Fibroblast of lung (primary cell): Measurements from ENCODE around the gene ZPR1. TPM values are rescaled to one million over a fixed set of nuclear protein-coding genes. Genes with fewer than 3 reads are reported as not detected.
A peak's percentile ranks its signal among the peaks of the same experiment; 100 is the strongest.

Experiments
- DNase-seq, 2 donors: peaks; one replicate each; pipeline versions ENCODE4 v3.0.0 to v3.0.0-alpha.2; 2010; ENCODE audit warnings: low read depth in 2 of 2
- H2AFZ ChIP-seq: 2 replicates; pipeline ENCODE4 v1.5.1; 2012; ENCODE audit warnings: low read length, control low read depth, inconsistent platforms
- H3K27ac ChIP-seq: 2 replicates; pipeline ENCODE4 v1.5.1; 2011; ENCODE audit warnings: low read length, control low read depth; ENCODE audit not compliant: insufficient read depth
- H3K27me3 ChIP-seq: 2 replicates; pipeline ENCODE4 v1.5.1; 2011; ENCODE audit warnings: mild to moderate bottlenecking, low read length; ENCODE audit not compliant: control insufficient read depth, insufficient read depth
- H3K36me3 ChIP-seq: 2 replicates; pipeline ENCODE4 v1.5.1; 2011; ENCODE audit warnings: low read length; ENCODE audit not compliant: control insufficient read depth, insufficient read depth
- H3K4me1 ChIP-seq: 2 replicates; pipeline ENCODE4 v1.5.1; 2011; ENCODE audit warnings: low read length; ENCODE audit not compliant: control insufficient read depth, insufficient read depth; ENCODE audit errors: extremely low read depth
- H3K4me2 ChIP-seq: 2 replicates; pipeline ENCODE4 v1.5.1; 2011; ENCODE audit warnings: low read length, control low read depth; ENCODE audit not compliant: insufficient read depth; ENCODE audit errors: extremely low read depth
- H3K4me3 ChIP-seq, 4 experiments: fragments of 200-600 bp in 1 of 4; sonication (generic) in 1 of 4; replicated peaks in 1 of 4; 2 replicates each; pipeline ENCODE4 v1.5.1; 2011 to 2016; ENCODE audit warnings: low read length in 4 of 4, low read depth in 3 of 4, mild to moderate bottlenecking in 3 of 4, control low read depth in 2 of 4, inconsistent platforms in 1 of 4, mixed read lengths in 1 of 4; ENCODE audit not compliant: insufficient read depth in 1 of 4; ENCODE audit errors: control extremely low read depth in 1 of 4
- H3K79me2 ChIP-seq: 2 replicates; pipeline ENCODE4 v1.5.1; 2012; ENCODE audit warnings: mild to moderate bottlenecking, low read length, inconsistent platforms; ENCODE audit not compliant: control insufficient read depth, insufficient read depth
- H3K9ac ChIP-seq: 2 replicates; pipeline ENCODE4 v1.5.1; 2011; ENCODE audit warnings: mild to moderate bottlenecking, low read length, control low read depth; ENCODE audit not compliant: insufficient read depth
- H3K9me3 ChIP-seq: 2 replicates; pipeline ENCODE4 v1.5.1; 2012; ENCODE audit warnings: low read depth, low read length; ENCODE audit not compliant: control insufficient read depth, insufficient read depth
- H4K20me1 ChIP-seq: 2 replicates; pipeline ENCODE4 v1.5.1; 2011; ENCODE audit warnings: low read length; ENCODE audit not compliant: control insufficient read depth, insufficient read depth; ENCODE audit errors: extremely low read depth
- EZH2 ChIP-seq: IDR thresholded peaks from 2 replicates; pipeline ENCODE4 v1.5.1; 2012; ENCODE audit warnings: low read length, control low read depth, mild to moderate bottlenecking; ENCODE audit errors: missing control alignments
- polyA plus RNA-seq, 2 donors: library from polyadenylated mRNA; depleted of rRNA in 1 of 2; stranded (reverse) in 1 of 2; unstranded in 1 of 2; fragments of >200 nt; gene quantifications; 2 replicates each; pipeline ENCODE4 v1.2.1, GENCODE V29; 2011 to 2012; ENCODE audit warnings: missing spikeins in 1 of 2
- total RNA-seq: library from RNA; depleted of rRNA; stranded (reverse); fragments of >200 nt; gene quantifications from 2 replicates; pipeline ENCODE4 v1.2.1, GENCODE V29; 2014
- TF ChIP-seq, protein P1 (sequence below), 2 donors: IDR thresholded peaks in 1 of 2; conservative IDR thresholded peaks in 1 of 2; 1 replicate in 1 of 2; 2 replicates in 1 of 2; pipeline ENCODE4 v1.5.1; 2011 to 2012; ENCODE audit warnings: low read length in 2 of 2, control low read depth in 1 of 2, inconsistent platforms in 1 of 2, low read depth in 1 of 2, mild to moderate bottlenecking in 1 of 2

The ZPR1 gene
- total and polyA plus RNA-seq, 2 donors (not counting 1 experiment from before 2014, with no cell fraction given): 28.4 to 56.4 TPM

DNA sequence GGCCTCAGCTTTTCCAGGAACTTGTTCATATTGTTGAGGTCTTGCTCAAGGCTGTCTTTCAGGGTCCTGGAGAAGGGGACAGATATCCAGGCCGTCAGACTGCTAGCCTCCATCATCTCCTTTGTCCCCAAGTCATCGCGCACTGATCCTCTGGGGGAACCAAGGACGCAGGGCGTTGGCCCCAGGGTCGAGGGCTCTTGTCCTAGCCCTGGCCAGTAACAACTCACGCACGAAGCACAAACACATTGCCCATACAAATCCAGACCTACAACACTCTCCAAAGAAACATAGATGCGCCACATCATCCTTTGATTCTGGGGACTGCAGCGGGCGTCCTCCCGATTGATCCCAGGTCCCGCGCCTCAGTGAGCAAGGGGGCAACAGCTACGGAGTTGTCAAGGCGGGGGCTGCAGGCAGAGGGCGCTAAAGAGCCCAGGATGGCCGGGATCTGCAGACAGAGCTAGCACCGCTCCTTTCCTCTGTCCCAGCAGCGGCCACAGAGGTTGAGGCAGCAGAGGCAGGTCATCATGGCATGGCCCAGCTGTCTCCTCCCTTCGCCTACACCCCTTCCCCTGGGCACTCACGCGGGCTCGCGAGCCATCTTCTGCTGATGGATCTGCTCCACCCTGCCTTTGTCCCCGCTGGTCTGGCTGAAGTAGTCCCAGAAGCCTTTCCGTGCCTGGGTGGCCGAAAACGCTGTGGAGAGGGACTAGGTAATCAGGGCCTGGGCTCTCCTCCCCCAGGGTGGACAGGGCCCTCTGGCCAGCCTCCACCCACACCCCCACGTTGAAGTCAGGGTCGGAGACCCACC lies 3.4 kb upstream of the ZPR1 start:
- H3K36me3 ChIP-seq: peaks cover 1% of the 10 kb centered on the region
- H3K4me3 ChIP-seq: no peak overlapping the region
- peaks cover 11% of the 10 kb centered on the region for H3K79me2 ChIP-seq
- peaks cover 12% of the 10 kb centered on the region for H3K4me1 ChIP-seq
- peak; percentile 33 to 64 for DNase-seq
- H3K9me3 ChIP-seq: no peaks in the 10 kb centered on the region
- no peaks in the 10 kb centered on the region for H4K20me1 ChIP-seq
- H3K27ac ChIP-seq: no peak overlapping the region
- peak overlapping the region; percentile 80 for H2AFZ ChIP-seq
- TF ChIP-seq EZH2: no peak
- TF ChIP-seq, protein P1, sequence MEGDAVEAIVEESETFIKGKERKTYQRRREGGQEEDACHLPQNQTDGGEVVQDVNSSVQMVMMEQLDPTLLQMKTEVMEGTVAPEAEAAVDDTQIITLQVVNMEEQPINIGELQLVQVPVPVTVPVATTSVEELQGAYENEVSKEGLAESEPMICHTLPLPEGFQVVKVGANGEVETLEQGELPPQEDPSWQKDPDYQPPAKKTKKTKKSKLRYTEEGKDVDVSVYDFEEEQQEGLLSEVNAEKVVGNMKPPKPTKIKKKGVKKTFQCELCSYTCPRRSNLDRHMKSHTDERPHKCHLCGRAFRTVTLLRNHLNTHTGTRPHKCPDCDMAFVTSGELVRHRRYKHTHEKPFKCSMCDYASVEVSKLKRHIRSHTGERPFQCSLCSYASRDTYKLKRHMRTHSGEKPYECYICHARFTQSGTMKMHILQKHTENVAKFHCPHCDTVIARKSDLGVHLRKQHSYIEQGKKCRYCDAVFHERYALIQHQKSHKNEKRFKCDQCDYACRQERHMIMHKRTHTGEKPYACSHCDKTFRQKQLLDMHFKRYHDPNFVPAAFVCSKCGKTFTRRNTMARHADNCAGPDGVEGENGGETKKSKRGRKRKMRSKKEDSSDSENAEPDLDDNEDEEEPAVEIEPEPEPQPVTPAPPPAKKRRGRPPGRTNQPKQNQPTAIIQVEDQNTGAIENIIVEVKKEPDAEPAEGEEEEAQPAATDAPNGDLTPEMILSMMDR (conservative IDR thresholded peaks at IDR 0.05 in 1 of 2, IDR thresholded peaks at IDR 0.05 in 1 of 2; ENCODE audit: low read depth in 1 of 2, low read length in 2 of 2): peak; percentile 78 to 90
- H3K4me2 ChIP-seq: no peak overlapping the region
- H3K27me3 ChIP-seq: no peaks in the 10 kb centered on the region
- H3K9ac ChIP-seq: no peak overlapping the region

- peaks cover 2% of the 10 kb centered on the region for H3K36me3 ChIP-seq
- DNase-seq: no peak
- no peak overlapping the region for H3K27ac ChIP-seq
- peaks cover 12% of the 10 kb centered on the region for H3K4me1 ChIP-seq
- no peak for TF ChIP-seq EZH2
- H3K9me3 ChIP-seq: no peaks in the 10 kb centered on the region
- H3K79me2 ChIP-seq: peaks cover 11% of the 10 kb centered on the region
- H4K20me1 ChIP-seq: no peaks in the 10 kb centered on the region
- H3K27me3 ChIP-seq: no peaks in the 10 kb centered on the region
- no peak overlapping the region for H2AFZ ChIP-seq
- H3K9ac ChIP-seq: no peak overlapping the region
- no peak overlapping the region for H3K4me3 ChIP-seq
- H3K4me2 ChIP-seq: no peak overlapping the region
Measured at GRCh38 chr11:116790167-116791001, 2.6 kb upstream of the ZPR1 start.

DNA sequence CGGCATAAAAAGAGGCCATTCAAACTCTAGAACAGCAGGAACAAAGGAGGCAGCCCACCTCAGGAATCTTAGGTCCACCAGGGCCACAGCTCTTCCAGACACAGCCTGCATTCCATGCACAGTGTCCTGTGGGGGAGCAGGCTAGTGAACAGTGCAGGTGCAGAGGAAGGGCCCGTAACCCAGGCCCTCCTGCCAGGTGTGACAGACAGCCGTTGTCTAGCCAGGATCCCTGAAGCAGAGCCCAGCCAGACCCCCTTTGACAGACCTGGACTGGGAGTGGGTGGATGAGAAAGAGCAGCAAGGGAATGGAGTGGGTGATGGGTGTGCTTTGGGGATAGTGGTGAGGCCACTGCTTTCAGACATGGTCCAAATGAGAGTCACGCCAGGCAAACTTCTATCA lies 1.2 kb upstream of the ZPR1 start:
- H3K4me2 ChIP-seq: no peak overlapping the region
- H3K27me3 ChIP-seq: no peaks in the 10 kb centered on the region
- peaks cover 12% of the 10 kb centered on the region for H3K4me1 ChIP-seq
- no peak for DNase-seq
- H3K9ac ChIP-seq: no peak overlapping the region
- H3K4me3 ChIP-seq: no peak overlapping the region
- H3K27ac ChIP-seq: no peak overlapping the region
- H3K36me3 ChIP-seq: peaks cover 9% of the 10 kb centered on the region
- H3K9me3 ChIP-seq: no peaks in the 10 kb centered on the region
- H2AFZ ChIP-seq: no peak overlapping the region
- H4K20me1 ChIP-seq: no peaks in the 10 kb centered on the region
- TF ChIP-seq, protein P1 (conservative IDR thresholded peaks at IDR 0.05 in 1 of 2, IDR thresholded peaks at IDR 0.05 in 1 of 2; ENCODE audit: low read depth in 1 of 2, low read length in 2 of 2): no peak
- no peak for TF ChIP-seq EZH2
- H3K79me2 ChIP-seq: peaks cover 11% of the 10 kb centered on the region
